Spleen (tissue), 11 donors: ENCODE data around the gene TBC1D13. TPM values are rescaled to one million over a fixed set of nuclear protein-coding genes. Genes with fewer than 3 reads are reported as not detected.

Experiments
- DNase-seq: peaks from one replicate; pipeline ENCODE4 v3.0.0-alpha.2; 2020
- H3K27ac ChIP-seq, 8 donors: fragments of 200-600 bp; sonication (generic) in 7 of 8; 1 replicate in 4 of 8; 2 replicates in 4 of 8; pipeline versions ENCODE4 v1.5.0 to v1.8.0; 2016 to 2021; ENCODE audit warnings: inconsistent platforms in 4 of 8, mild to moderate bottlenecking in 4 of 8, moderate library complexity in 1 of 8
- H3K27me3 ChIP-seq, 7 donors: fragments of 200-600 bp; sonication (generic) in 6 of 7; replicated peaks in 1 of 7; 1 replicate in 4 of 7; 2 replicates in 3 of 7; pipeline versions ENCODE4 v1.5.0 to v1.8.0; 2016 to 2021; ENCODE audit warnings: inconsistent platforms in 3 of 7, mild to moderate bottlenecking in 1 of 7
- H3K36me3 ChIP-seq, 6 donors: fragments of 200-600 bp; sonication (generic) in 5 of 6; 1 replicate in 4 of 6; 2 replicates in 2 of 6; pipeline versions ENCODE4 v1.5.0 to v1.8.0; 2016 to 2021; ENCODE audit warnings: inconsistent platforms in 2 of 6
- H3K4me1 ChIP-seq, 6 donors: fragments of 200-600 bp; sonication (generic) in 5 of 6; 1 replicate in 3 of 6; 2 replicates in 3 of 6; pipeline versions ENCODE4 v1.5.0 to v1.8.0; 2016 to 2021; ENCODE audit warnings: inconsistent platforms in 3 of 6
- H3K4me3 ChIP-seq, 8 donors: fragments of 200-600 bp; sonication (generic) in 7 of 8; 1 replicate in 4 of 8; 2 replicates in 4 of 8; pipeline versions ENCODE4 v1.5.0 to v1.8.0; 2016 to 2021; ENCODE audit warnings: inconsistent platforms in 4 of 8, mild to moderate bottlenecking in 4 of 8, moderate library complexity in 2 of 8
- H3K9me3 ChIP-seq, 8 donors: fragments of 200-600 bp; sonication (generic) in 7 of 8; 1 replicate in 4 of 8; 2 replicates in 4 of 8; pipeline versions ENCODE4 v1.5.0 to v1.8.0; 2016 to 2021; ENCODE audit warnings: inconsistent platforms in 4 of 8
- POLR2A ChIP-seq, 3 donors: fragments of 450-650 bp; IDR thresholded peaks; one replicate each; pipeline ENCODE4 v1.5.1; 2017; ENCODE audit warnings: antibody characterized with exemption in 3 of 3, mild to moderate bottlenecking in 1 of 3
- POLR2AphosphoS5 ChIP-seq, 3 donors: sonication (generic); formaldehyde crosslinking; IDR thresholded peaks; one replicate each; pipeline ENCODE4 v1.5.1; 2017; ENCODE audit warnings: antibody characterized with exemption in 3 of 3
- WGBS, 5 donors: extraction: QIAGEN DNeasy Blood & Tissue Kit in 3 of 5; methylation state at CpG; one replicate each; pipeline versions ENCODE4 v1.1.5 to v1.1.7; 2013 to 2018; 5-methylcytosine and 5-hydroxymethylcytosine counted together
- intact Hi-C: fragments of 100-400 bp; cut with DNase I; formaldehyde crosslinking; loops from one replicate; pipeline ENCODE4 v1.15.0; 2023; ENCODE audit warnings: low total_unique reads
- polyA plus RNA-seq, 3 donors: library from polyadenylated mRNA; stranded (reverse); fragments of 200-250 nt; gene quantifications; one replicate each; pipeline ENCODE4 v1.2.1, GENCODE V29; 2013
- total RNA-seq, 7 donors: library from RNA; depleted of rRNA in 3 of 7; stranded (reverse); fragments of >200 nt in 3 of 7; fragmentation: NEBNext Ultra II Directional in 4 of 7; extraction: Animal tissue kit (Norgen Biotek cat#: 25700) in 4 of 7; gene quantifications; one replicate each; pipeline versions ENCODE4 v1.1.0 to v1.2.1, GENCODE V29; 2016 to 2021
- TF ChIP-seq, protein P1 (sequence below), 11 experiments: fragments of 200-600 bp in 7 of 11; fragments of 450-650 bp in 4 of 11; sonication (generic) in 4 of 11; IDR thresholded peaks in 8 of 11; conservative IDR thresholded peaks in 3 of 11; 1 replicate in 7 of 11; 2 replicates in 4 of 11; pipeline versions ENCODE4 v1.4.0 to v1.8.0; 2016 to 2021; ENCODE audit warnings: antibody characterized with exemption in 11 of 11, inconsistent platforms in 4 of 11, mild to moderate bottlenecking in 1 of 11
- donor health status: healthy with polysubstance abuse.
- donor health status: DM: no; HTN: no; CAD: no; lungs with moderate emphysema.
- donor health status: DM: no; HTN: no; CAD: no.
- donor health status: Bipolar disorder and iron deficiency.
- donor health status: healthy.
- donor health status: DM: no; HTN: no; CAD: no.
- donor health status: DM: yes; HTN: yes; CAD: no.

TBC1D13 gene
- total and polyA plus RNA-seq, 10 donors: 10.8 to 34.2 (median 23.9) TPM

DNA sequence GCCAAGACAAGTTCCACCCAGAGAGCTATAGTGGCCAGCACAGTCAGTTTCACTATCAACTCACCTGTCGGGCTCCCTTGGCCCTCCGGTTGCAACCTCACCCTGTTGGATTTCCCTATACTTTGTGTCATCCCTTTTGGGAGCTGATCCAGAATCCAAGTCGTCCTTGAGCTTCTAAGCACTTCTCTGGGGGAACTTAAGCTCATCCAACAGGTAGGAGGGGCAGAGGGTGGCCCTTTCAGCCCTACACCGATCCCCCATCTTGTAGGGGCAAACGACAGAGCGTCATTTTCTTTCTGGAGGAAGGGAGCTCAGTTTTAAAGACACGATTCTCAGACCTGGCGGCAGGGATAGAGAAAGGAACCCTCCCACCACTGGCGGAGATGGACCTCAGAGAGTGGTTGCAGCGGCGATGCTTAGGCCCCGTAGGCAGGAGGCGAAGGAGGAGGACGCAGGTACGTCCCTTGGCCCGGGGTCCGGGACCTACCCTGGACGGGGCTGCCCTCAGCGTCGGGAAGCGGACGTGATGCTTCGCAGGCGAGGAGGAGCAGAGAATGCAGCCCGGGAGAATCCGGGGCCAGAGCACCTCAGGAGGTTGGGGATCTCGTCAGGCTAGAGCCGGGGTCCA is 15.8 kb upstream of the TBC1D13 start:
- no peaks in the 10 kb centered on the region for H3K27me3 ChIP-seq
- no peak for DNase-seq
- WGBS, 5 donors: 0 to 1% (median 1%) methylated on average over 26 to 28 of the region's 28 CpGs

DNA sequence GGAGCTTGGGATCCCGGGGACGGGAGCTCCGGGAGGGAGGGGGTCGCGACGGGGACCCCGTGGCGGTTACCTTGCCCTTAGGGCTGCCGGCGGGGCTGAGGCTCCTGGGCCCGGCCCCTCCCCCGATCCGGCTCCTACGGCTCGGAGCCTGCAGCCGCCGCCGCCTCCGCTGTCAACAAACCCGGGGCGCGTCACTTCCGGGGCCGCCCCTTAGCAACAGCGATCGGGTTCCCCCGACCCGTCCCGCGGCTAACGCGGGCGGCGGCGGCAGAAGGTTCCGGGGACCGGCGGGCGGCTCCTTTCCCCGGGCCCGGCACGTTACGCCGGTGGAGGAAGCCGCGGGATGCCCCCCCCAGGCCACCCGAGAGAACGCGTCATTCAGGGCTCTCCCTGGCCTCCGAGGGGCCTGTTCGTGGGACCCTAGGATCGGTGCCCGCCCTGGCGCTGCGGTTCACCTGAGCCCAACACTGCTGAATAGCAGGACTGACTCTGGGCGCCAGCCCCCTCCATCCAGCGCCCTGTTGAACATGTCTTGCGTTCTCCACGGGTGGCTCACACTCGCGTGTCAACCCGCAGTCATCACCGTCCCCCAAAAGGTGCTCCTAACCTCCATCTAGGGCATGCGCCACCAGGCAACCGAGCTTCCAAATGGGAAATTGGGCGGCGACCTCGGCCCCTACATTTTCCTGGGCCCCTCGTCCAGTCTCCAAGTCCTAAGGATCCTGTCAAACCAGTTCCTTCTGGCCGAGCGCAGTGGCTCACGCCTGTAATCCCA is 15.1 kb upstream of the TBC1D13 start, which contains the start of gene ZER1:
Gene ZER1 (minus strand): TSS at position 183 of the 775 bp plus-strand sequence. CDS start 16,362 bp downstream, outside the sequence.
- intact Hi-C loops: no loop called here
- H3K9me3 ChIP-seq: peaks cover 0 to 16% (median 10%) of the 10 kb centered on the region in 8 donors
- WGBS, 5 donors: 1 to 2% (median 2%) methylated on average over 22 to 72 of the region's 72 CpGs
- peak within 1 kb of the TSS; percentile 90 to 97 (median 92) for H3K27ac ChIP-seq
- H3K36me3 ChIP-seq: peaks cover 0 to 13% (median 5%) of the 10 kb centered on the region in 6 donors
- no peaks in the 10 kb centered on the region for H3K27me3 ChIP-seq
- H3K4me3 ChIP-seq: peak within 1 kb of the TSS; percentile 58 to 88 (median 76)
- peak in 2 of 3 donors; percentile 50 to 98 for TF ChIP-seq POLR2A (IDR thresholded peaks at IDR 0.05)
- TF ChIP-seq, protein P1, sequence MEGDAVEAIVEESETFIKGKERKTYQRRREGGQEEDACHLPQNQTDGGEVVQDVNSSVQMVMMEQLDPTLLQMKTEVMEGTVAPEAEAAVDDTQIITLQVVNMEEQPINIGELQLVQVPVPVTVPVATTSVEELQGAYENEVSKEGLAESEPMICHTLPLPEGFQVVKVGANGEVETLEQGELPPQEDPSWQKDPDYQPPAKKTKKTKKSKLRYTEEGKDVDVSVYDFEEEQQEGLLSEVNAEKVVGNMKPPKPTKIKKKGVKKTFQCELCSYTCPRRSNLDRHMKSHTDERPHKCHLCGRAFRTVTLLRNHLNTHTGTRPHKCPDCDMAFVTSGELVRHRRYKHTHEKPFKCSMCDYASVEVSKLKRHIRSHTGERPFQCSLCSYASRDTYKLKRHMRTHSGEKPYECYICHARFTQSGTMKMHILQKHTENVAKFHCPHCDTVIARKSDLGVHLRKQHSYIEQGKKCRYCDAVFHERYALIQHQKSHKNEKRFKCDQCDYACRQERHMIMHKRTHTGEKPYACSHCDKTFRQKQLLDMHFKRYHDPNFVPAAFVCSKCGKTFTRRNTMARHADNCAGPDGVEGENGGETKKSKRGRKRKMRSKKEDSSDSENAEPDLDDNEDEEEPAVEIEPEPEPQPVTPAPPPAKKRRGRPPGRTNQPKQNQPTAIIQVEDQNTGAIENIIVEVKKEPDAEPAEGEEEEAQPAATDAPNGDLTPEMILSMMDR (IDR thresholded peaks at IDR 0.05 in 8 of 11, conservative IDR thresholded peaks at IDR 0.05 in 3 of 11): peak in 4 of 11 experiments; percentile 6 to 29 (median 16)
- TF ChIP-seq POLR2AphosphoS5 (IDR thresholded peaks at IDR 0.05): peak; percentile 90 to 97 (median 90)
- DNase-seq: peak; percentile 99
- H3K4me1 ChIP-seq: peaks cover 9 to 46% (median 29%) of the 10 kb centered on the region in 6 donors

More for the DNA sequence above, 15.8 kb upstream of the TBC1D13 start:
- intact Hi-C loops: no loop called here
- Histone ChIP-seq H3K4me1 (peaks cover 9 to 46% (median 29%) of the 10 kb centered on the region in 6 donors), H3K9me3 (peaks cover 0 to 11% (median 6%) of the 10 kb centered on the region in 8 donors), H3K27ac (peak overlapping the region; percentile 90 to 97 (median 92)), H3K4me3 (peak overlapping the region; percentile 58 to 88 (median 76)), H3K36me3 (peaks cover 0 to 13% (median 5%) of the 10 kb centered on the region in 6 donors)
- no peak for TF ChIP-seq POLR2AphosphoS5 (IDR thresholded peaks at IDR 0.05)
- TF ChIP-seq, protein P1 (IDR thresholded peaks at IDR 0.05 in 8 of 11, conservative IDR thresholded peaks at IDR 0.05 in 3 of 11): no peak
- no peak for TF ChIP-seq POLR2A (IDR thresholded peaks at IDR 0.05)

GRCh38 chr9:128773049-128773448 is 14.0 kb upstream of the TBC1D13 start:
- Histone ChIP-seq H3K9me3 (peaks cover 0 to 16% (median 10%) of the 10 kb centered on the region in 8 donors), H3K36me3 (peaks cover 0 to 2% (median under 1%) of the 10 kb centered on the region in 6 donors), H3K4me3 (no peak overlapping the region), H3K27me3 (no peaks in the 10 kb centered on the region), H3K4me1 (peaks cover 9 to 40% (median 29%) of the 10 kb centered on the region in 6 donors), H3K27ac (no peak overlapping the region)
- 89 to 98% (median 92%) methylated on average over 5 of the region's 5 CpGs for WGBS, 5 donors
- DNase-seq: no peak
- TF ChIP-seq, protein P1 (IDR thresholded peaks at IDR 0.05 in 8 of 11, conservative IDR thresholded peaks at IDR 0.05 in 3 of 11): no peak
- no peak for TF ChIP-seq POLR2A (IDR thresholded peaks at IDR 0.05)
- TF ChIP-seq POLR2AphosphoS5 (IDR thresholded peaks at IDR 0.05): no peak
- intact Hi-C loops: no loop called here
